Keratinocyte (primary cell): Measurements from ENCODE around the gene CUX1.

Experiments
- CTCF ChIP-seq, 3 experiments: IDR thresholded peaks in 1 of 3; conservative IDR thresholded peaks in 1 of 3; optimal IDR thresholded peaks in 1 of 3; 2 replicates in 2 of 3; 3 replicates in 1 of 3; pipeline versions ENCODE3 to v1.5.1; 2011; ENCODE audit warnings: low read length in 3 of 3, mild to moderate bottlenecking in 3 of 3, moderate library complexity in 2 of 3, control low read depth in 1 of 3, inconsistent platforms in 1 of 3; ENCODE audit not compliant: insufficient read depth in 2 of 3; ENCODE audit errors: extremely low read depth in 1 of 3
- EZH2 ChIP-seq: IDR thresholded peaks from one replicate; pipeline ENCODE4 v1.6.1; 2012; ENCODE audit warnings: inconsistent platforms, mild to moderate bottlenecking, low read length, moderate library complexity

DNA sequence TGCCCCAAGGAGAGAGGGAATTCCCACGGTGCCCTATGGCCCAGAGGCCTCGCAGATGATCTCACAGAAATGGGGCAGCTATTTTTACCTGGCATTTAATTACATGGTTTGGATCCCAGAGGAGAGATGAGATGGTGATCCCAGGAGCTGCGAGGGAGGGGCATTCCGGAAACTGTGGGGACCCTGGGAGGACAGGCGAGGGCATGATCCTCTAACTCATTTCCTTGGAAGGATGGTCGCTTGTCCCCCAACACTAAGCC lies 478.7 kb downstream of the CUX1 start:
- no peak for TF ChIP-seq CTCF (optimal IDR thresholded peaks at IDR 0.05 in 1 of 3, IDR thresholded peaks at IDR 0.05 in 1 of 3, conservative IDR thresholded peaks at IDR 0.05 in 1 of 3; ENCODE audit: extremely low read depth in 1 of 3, insufficient read depth in 2 of 3, low read length in 3 of 3)
- TF ChIP-seq EZH2 = no peak
